ENCODE data around the gene DOCK9.

GRCh38 chr13:98846521-98846920, 131.3 kb downstream of the DOCK9 start:
- no peak for TF ChIP-seq CTCF (IDR thresholded peaks at IDR 0.05; ENCODE audit: low read length)
- TF ChIP-seq EZH2 (IDR thresholded peaks at IDR 0.05; ENCODE audit: borderline replicate concordance, low read length) = no peak
